Mucosa of stomach (tissue), 1 donor: ENCODE data around the gene POP7.

Source experiments
- H3K27me3 ChIP-seq: one replicate; pipeline ENCODE4 v1.7.0; 2013; ENCODE audit warnings: mild to moderate bottlenecking, low read length; ENCODE audit not compliant: control insufficient read depth, insufficient read depth
- H3K36me3 ChIP-seq: one replicate; pipeline ENCODE4 v1.7.0; 2013; ENCODE audit warnings: low read length; ENCODE audit not compliant: control insufficient read depth, insufficient read depth
- H3K4me1 ChIP-seq: one replicate; pipeline ENCODE4 v1.7.0; 2013; ENCODE audit warnings: mild to moderate bottlenecking, low read length; ENCODE audit not compliant: control insufficient read depth, insufficient read depth
- H3K4me3 ChIP-seq: one replicate; pipeline ENCODE4 v1.7.0; 2013; ENCODE audit warnings: low read length
- H3K9ac ChIP-seq: one replicate; pipeline ENCODE4 v1.7.0; 2013; ENCODE audit warnings: mild to moderate bottlenecking, low read length, moderate library complexity
- H3K9me3 ChIP-seq: one replicate; pipeline ENCODE4 v1.7.0; 2013; ENCODE audit warnings: mild to moderate bottlenecking, low read length, moderate library complexity; ENCODE audit not compliant: control insufficient read depth
- donor health status: Pancreatic carcinoma.

Gene POP7

GRCh38 chr7:100681491-100682227 lies 24.3 kb upstream of the POP7 start:
- no peaks in the 10 kb centered on the region for H3K27me3 ChIP-seq
- H3K36me3 ChIP-seq, result peaks cover 34% of the 10 kb centered on the region
- no peaks in the 10 kb centered on the region for H3K9me3 ChIP-seq
- peaks cover 6% of the 10 kb centered on the region for H3K4me1 ChIP-seq
- no peak overlapping the region for H3K4me3 ChIP-seq
- H3K9ac ChIP-seq, result no peak overlapping the region

GRCh38 chr7:100682228-100682741 lies 23.6 kb upstream of the POP7 start:
- H3K4me1 ChIP-seq, result peaks cover 5% of the 10 kb centered on the region
- no peaks in the 10 kb centered on the region for H3K27me3 ChIP-seq
- no peaks in the 10 kb centered on the region for H3K9me3 ChIP-seq
- no peak overlapping the region for H3K4me3 ChIP-seq
- no peak overlapping the region for H3K9ac ChIP-seq
- peaks cover 30% of the 10 kb centered on the region for H3K36me3 ChIP-seq

- H3K4me1 ChIP-seq, result peaks cover 5% of the 10 kb centered on the region
These were observed 22.8 kb upstream of the POP7 start for GRCh38 chr7:100682991-100683658.

GRCh38 chr7:100683659-100684533 lies 22.0 kb upstream of the POP7 start:
- H3K9me3 ChIP-seq, result no peaks in the 10 kb centered on the region
- peaks cover 5% of the 10 kb centered on the region for H3K4me1 ChIP-seq
- no peaks in the 10 kb centered on the region for H3K27me3 ChIP-seq
- H3K9ac ChIP-seq, result no peak overlapping the region
- H3K36me3 ChIP-seq, result peaks cover 18% of the 10 kb centered on the region
- no peak overlapping the region for H3K4me3 ChIP-seq

More at GRCh38 chr7:100682991-100683658, 22.8 kb upstream of the POP7 start:
- no peaks in the 10 kb centered on the region for H3K9me3 ChIP-seq
- H3K36me3 ChIP-seq, result peaks cover 22% of the 10 kb centered on the region
- H3K4me3 ChIP-seq, result no peak overlapping the region
- H3K27me3 ChIP-seq, result no peaks in the 10 kb centered on the region
- H3K9ac ChIP-seq, result no peak overlapping the region

GRCh38 chr7:100684534-100685042 lies 21.3 kb upstream of the POP7 start:
- Histone ChIP-seq H3K9ac (no peak overlapping the region), H3K27me3 (no peaks in the 10 kb centered on the region), H3K9me3 (no peaks in the 10 kb centered on the region), H3K4me1 (peaks cover 4% of the 10 kb centered on the region), H3K36me3 (peaks cover 13% of the 10 kb centered on the region), H3K4me3 (no peak overlapping the region)

GRCh38 chr7:100685049-100685605 lies 20.8 kb upstream of the POP7 start:
- Histone ChIP-seq H3K27me3 (no peaks in the 10 kb centered on the region), H3K9me3 (no peaks in the 10 kb centered on the region), H3K4me1 (no peaks in the 10 kb centered on the region), H3K9ac (no peak overlapping the region), H3K4me3 (no peak overlapping the region), H3K36me3 (peaks cover 13% of the 10 kb centered on the region)

- Histone ChIP-seq H3K9ac (no peak overlapping the region), H3K27me3 (no peaks in the 10 kb centered on the region), H3K9me3 (no peaks in the 10 kb centered on the region), H3K4me1 (no peaks in the 10 kb centered on the region), H3K4me3 (no peak overlapping the region), H3K36me3 (peaks cover 13% of the 10 kb centered on the region)
These were observed 20.2 kb upstream of the POP7 start for GRCh38 chr7:100685631-100686145.

- Histone ChIP-seq H3K9me3 (no peaks in the 10 kb centered on the region), H3K4me1 (no peaks in the 10 kb centered on the region), H3K4me3 (no peak overlapping the region), H3K27me3 (no peaks in the 10 kb centered on the region), H3K9ac (no peak overlapping the region), H3K36me3 (peaks cover 13% of the 10 kb centered on the region)
These were observed 19.6 kb upstream of the POP7 start for GRCh38 chr7:100686201-100686821.

- Histone ChIP-seq H3K9ac (no peak overlapping the region), H3K4me3 (no peak overlapping the region), H3K36me3 (peaks cover 13% of the 10 kb centered on the region), H3K27me3 (no peaks in the 10 kb centered on the region), H3K9me3 (no peaks in the 10 kb centered on the region), H3K4me1 (peaks cover under 1% of the 10 kb centered on the region)
These were observed 19.1 kb upstream of the POP7 start for GRCh38 chr7:100686822-100687211.

GRCh38 chr7:100687261-100687660 lies 18.7 kb upstream of the POP7 start:
- Histone ChIP-seq H3K27me3 (no peaks in the 10 kb centered on the region), H3K9ac (no peak overlapping the region), H3K4me1 (peaks cover 5% of the 10 kb centered on the region), H3K36me3 (peaks cover 13% of the 10 kb centered on the region), H3K4me3 (no peak overlapping the region), H3K9me3 (no peaks in the 10 kb centered on the region)

GRCh38 chr7:100687751-100688300 lies 18.1 kb upstream of the POP7 start:
- Histone ChIP-seq H3K4me1 (peaks cover 11% of the 10 kb centered on the region), H3K27me3 (no peaks in the 10 kb centered on the region), H3K36me3 (peaks cover 13% of the 10 kb centered on the region), H3K9ac (no peak overlapping the region), H3K9me3 (no peaks in the 10 kb centered on the region), H3K4me3 (no peak overlapping the region)
